Measurements from ENCODE around the gene RBM6. TPM values are rescaled to one million over a fixed set of nuclear protein-coding genes. Genes with fewer than 3 reads are reported as not detected.

The RBM6 gene
- total RNA-seq = 100 to 1,000 TPM; 113 to 148 (median 129) TPM

DNA sequence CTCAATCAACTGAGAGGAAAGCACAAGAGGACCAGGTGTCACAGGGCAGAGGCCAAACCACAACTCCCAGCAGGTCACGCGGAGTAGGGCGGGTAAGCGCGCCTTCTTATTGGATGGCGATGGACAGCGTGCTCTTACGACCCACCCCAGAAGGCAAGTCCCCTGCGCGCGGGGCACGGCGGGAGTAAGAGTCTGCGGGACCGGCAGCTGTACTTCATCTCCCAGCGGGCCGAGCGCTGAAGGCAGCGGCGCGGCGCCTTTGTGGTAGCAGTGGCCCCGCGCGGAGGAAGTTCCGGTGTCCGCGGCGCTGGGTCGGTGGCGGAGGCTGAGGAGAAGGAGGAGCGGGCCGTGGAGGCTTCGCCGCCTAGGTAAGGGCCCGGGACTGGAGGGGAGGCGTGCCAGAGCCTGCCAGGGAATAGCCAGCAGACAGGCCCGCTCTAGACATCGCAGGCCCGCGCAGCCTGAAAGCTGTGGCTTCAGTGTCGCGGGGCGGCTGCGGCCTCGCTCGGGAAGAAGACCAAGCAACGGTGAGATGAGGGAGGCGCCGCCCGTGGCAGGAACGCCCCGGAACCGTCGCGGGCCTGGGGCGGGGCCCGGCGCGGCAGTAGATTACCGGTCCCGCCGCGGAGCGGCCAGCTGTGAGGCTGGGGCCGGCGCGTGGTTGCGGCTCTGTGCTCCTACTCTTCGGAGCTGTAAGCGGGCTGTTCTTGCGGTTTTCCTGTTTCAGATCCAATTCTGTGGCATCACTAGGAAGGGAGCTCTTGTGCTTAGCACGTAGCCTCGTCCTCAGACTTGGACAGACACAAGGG is at the start of gene RBM6:
Gene RBM6, plus strand, starts transcription at position 293 of the 809 bp plus-strand sequence. CDS start 22,492 bp downstream, outside the sequence.
- intact Hi-C loops (cut with DNase I) = no loop called here

GRCh38 chr3:49895791-49896190 is 44.2 kb upstream of the RBM6 start:
- 98 to 100% methylated on average over 7 of the region's 9 CpGs for WGBS, 2 donors
- no peak for DNase-seq
- intact Hi-C loops (cut with DNase I) = no loop called here
- H3K27ac ChIP-seq = no peak overlapping the region
- H3K27me3 ChIP-seq = no peaks in the 10 kb centered on the region
- TF ChIP-seq POLR2A (IDR thresholded peaks at IDR 0.05) = no peak
- TF ChIP-seq, protein P1, sequence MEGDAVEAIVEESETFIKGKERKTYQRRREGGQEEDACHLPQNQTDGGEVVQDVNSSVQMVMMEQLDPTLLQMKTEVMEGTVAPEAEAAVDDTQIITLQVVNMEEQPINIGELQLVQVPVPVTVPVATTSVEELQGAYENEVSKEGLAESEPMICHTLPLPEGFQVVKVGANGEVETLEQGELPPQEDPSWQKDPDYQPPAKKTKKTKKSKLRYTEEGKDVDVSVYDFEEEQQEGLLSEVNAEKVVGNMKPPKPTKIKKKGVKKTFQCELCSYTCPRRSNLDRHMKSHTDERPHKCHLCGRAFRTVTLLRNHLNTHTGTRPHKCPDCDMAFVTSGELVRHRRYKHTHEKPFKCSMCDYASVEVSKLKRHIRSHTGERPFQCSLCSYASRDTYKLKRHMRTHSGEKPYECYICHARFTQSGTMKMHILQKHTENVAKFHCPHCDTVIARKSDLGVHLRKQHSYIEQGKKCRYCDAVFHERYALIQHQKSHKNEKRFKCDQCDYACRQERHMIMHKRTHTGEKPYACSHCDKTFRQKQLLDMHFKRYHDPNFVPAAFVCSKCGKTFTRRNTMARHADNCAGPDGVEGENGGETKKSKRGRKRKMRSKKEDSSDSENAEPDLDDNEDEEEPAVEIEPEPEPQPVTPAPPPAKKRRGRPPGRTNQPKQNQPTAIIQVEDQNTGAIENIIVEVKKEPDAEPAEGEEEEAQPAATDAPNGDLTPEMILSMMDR (IDR thresholded peaks at IDR 0.05) = no peak
- no peaks in the 10 kb centered on the region for H3K9me3 ChIP-seq
- peaks cover 8 to 10% of the 10 kb centered on the region in 2 donors for H3K4me1 ChIP-seq
- H3K4me3 ChIP-seq (replicated peaks in 1 of 3) = no peak overlapping the region
- H3K36me3 ChIP-seq = no peaks in the 10 kb centered on the region

More for the DNA sequence above, at the start of gene RBM6:
- H3K36me3 ChIP-seq = peaks cover 0 to 3% of the 10 kb centered on the region in 2 donors
- H3K4me3 ChIP-seq (replicated peaks in 1 of 3) = peak within 1 kb of the TSS; percentile 15 to 70 (median 38)
- no peaks in the 10 kb centered on the region for H3K27me3 ChIP-seq
- peak in 1 of 2 donors; percentile 85 for TF ChIP-seq POLR2A (IDR thresholded peaks at IDR 0.05)
- TF ChIP-seq, protein P1 (IDR thresholded peaks at IDR 0.05) = peak in 1 of 6 experiments; percentile 1
- H3K4me1 ChIP-seq = peaks cover 7 to 11% of the 10 kb centered on the region in 2 donors
- H3K9me3 ChIP-seq = no peaks in the 10 kb centered on the region
- WGBS, 2 donors = 1% methylated on average over 23 of the region's 74 CpGs; no CpG with 5 or more reads in 1 of the 2 donors
- DNase-seq = peak; percentile 99
- peak within 1 kb of the TSS; percentile 51 to 94 (median 81) for H3K27ac ChIP-seq

GRCh38 chr3:49896345-49896744 is 43.6 kb upstream of the RBM6 start:
- Histone ChIP-seq H3K27me3 (no peaks in the 10 kb centered on the region), H3K4me3 (replicated peaks in 1 of 3) (no peak overlapping the region), H3K9me3 (no peaks in the 10 kb centered on the region), H3K27ac (no peak overlapping the region), H3K36me3 (no peaks in the 10 kb centered on the region), H3K4me1 (peaks cover 14 to 16% of the 10 kb centered on the region in 2 donors)
- intact Hi-C loops (cut with DNase I) = no loop called here
- 87 to 100% methylated on average over 2 to 4 of the region's 5 CpGs for WGBS, 2 donors
- no peak for DNase-seq
- TF ChIP-seq, protein P1 (IDR thresholded peaks at IDR 0.05) = no peak
- TF ChIP-seq POLR2A (IDR thresholded peaks at IDR 0.05) = no peak

- 77 to 91% methylated on average over 6 of the region's 6 CpGs for WGBS, 2 donors
- TF ChIP-seq, protein P1 (IDR thresholded peaks at IDR 0.05) = no peak
- TF ChIP-seq POLR2A (IDR thresholded peaks at IDR 0.05) = no peak
- H3K36me3 ChIP-seq = no peaks in the 10 kb centered on the region
Measured at GRCh38 chr3:49898991-49899390, 41.0 kb upstream of the RBM6 start.

DNA sequence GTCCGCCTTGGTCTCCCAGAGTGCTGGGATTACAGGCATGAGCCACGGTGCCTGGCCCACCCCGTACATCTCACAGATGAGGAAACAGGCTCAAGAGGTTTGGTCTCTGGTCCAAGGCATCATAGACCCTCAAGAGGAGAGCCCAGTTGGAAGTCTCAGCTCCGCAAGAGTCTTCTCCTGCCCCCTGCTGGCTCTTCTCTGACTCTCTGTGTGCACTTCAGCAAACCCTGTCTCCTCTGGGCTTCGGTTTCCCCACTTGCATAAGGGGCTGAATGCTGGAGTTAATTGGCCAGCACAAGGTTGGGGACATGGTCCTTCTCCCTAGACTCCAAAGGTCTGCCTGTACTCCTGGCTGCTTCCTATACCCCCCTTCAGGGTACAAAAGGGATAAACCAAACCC is 40.1 kb upstream of the RBM6 start:
- peak overlapping the region in 2 of 3 donors; percentile 63 to 68 for H3K27ac ChIP-seq
- DNase-seq = no peak
- H3K4me3 ChIP-seq (replicated peaks in 1 of 3) = no peak overlapping the region
- intact Hi-C loops (cut with DNase I) = loop anchor here (5.0 to 10.0 kb wide), 2 partner anchors 98 to 195 kb away; partner anchors contain the start of gene INKA1
- no peaks in the 10 kb centered on the region for H3K27me3 ChIP-seq
- no peaks in the 10 kb centered on the region for H3K36me3 ChIP-seq
- H3K4me1 ChIP-seq = peaks cover 14 to 36% of the 10 kb centered on the region in 2 donors
- no peaks in the 10 kb centered on the region for H3K9me3 ChIP-seq
- no peak for TF ChIP-seq POLR2A (IDR thresholded peaks at IDR 0.05)
- TF ChIP-seq, protein P1 (IDR thresholded peaks at IDR 0.05) = no peak
- WGBS, 2 donors = 55 to 78% methylated on average over 4 to 5 of the region's 5 CpGs

More at GRCh38 chr3:49898991-49899390, 41.0 kb upstream of the RBM6 start:
- DNase-seq = no peak
- Histone ChIP-seq H3K4me1 (peaks cover 14 to 30% of the 10 kb centered on the region in 2 donors), H3K27ac (no peak overlapping the region), H3K9me3 (no peaks in the 10 kb centered on the region), H3K27me3 (no peaks in the 10 kb centered on the region), H3K4me3 (replicated peaks in 1 of 3) (no peak overlapping the region)
- intact Hi-C loops (cut with DNase I) = no loop called here

All from thyroid gland (tissue), 4 donors.